GM19452 (cell line): Measurements from ENCODE around the gene DGKK.
"Not testable (repeated sequence)": the region's sequence is repeated elsewhere in the genome, so short reads cannot be mapped to it uniquely, and the experiment has no call there.

Experiments used
- ATAC-seq: cut with Tn5 transposase; IDR thresholded peaks from one replicate; pipeline ENCODE4 v1.9.1; 2021; ENCODE audit not compliant: unreplicated experiment

DGKK gene

GRCh38 chrX:50430917-50431575, 39.6 kb downstream of the DGKK start:
- ATAC-seq = no peak

- ATAC-seq = no peak
These were observed 42.5 kb downstream of the DGKK start for GRCh38 chrX:50428174-50428573.

- no peak for ATAC-seq
These were observed 62.6 kb downstream of the DGKK start for GRCh38 chrX:50407976-50408375.

GRCh38 chrX:50403903-50404302, 66.7 kb downstream of the DGKK start:
- ATAC-seq = no peak

GRCh38 chrX:50402886-50403285, 67.7 kb downstream of the DGKK start:
- no peak for ATAC-seq

GRCh38 chrX:50393902-50394301, 76.7 kb downstream of the DGKK start:
- ATAC-seq = no peak

GRCh38 chrX:50386520-50386919, 84.1 kb downstream of the DGKK start:
- no peak for ATAC-seq

GRCh38 chrX:50381729-50382415, 88.8 kb downstream of the DGKK start:
- no peak for ATAC-seq

GRCh38 chrX:50375481-50376267, 95.0 kb downstream of the DGKK start:
- ATAC-seq = no peak

GRCh38 chrX:50372966-50373365, 97.7 kb downstream of the DGKK start:
- ATAC-seq = no peak

- ATAC-seq = no peak
These were observed 126.7 kb downstream of the DGKK start for GRCh38 chrX:50343917-50344316.

- ATAC-seq = no peak
These were observed 137.3 kb downstream of the DGKK start for GRCh38 chrX:50333308-50333707.

- ATAC-seq = not testable (repeated sequence)
These were observed 138.0 kb downstream of the DGKK start for GRCh38 chrX:50332668-50333067.

GRCh38 chrX:50327235-50327634, 143.4 kb downstream of the DGKK start:
- ATAC-seq = no peak
